ENCODE results near the gene TGM2.

The TGM2 gene

DNA sequence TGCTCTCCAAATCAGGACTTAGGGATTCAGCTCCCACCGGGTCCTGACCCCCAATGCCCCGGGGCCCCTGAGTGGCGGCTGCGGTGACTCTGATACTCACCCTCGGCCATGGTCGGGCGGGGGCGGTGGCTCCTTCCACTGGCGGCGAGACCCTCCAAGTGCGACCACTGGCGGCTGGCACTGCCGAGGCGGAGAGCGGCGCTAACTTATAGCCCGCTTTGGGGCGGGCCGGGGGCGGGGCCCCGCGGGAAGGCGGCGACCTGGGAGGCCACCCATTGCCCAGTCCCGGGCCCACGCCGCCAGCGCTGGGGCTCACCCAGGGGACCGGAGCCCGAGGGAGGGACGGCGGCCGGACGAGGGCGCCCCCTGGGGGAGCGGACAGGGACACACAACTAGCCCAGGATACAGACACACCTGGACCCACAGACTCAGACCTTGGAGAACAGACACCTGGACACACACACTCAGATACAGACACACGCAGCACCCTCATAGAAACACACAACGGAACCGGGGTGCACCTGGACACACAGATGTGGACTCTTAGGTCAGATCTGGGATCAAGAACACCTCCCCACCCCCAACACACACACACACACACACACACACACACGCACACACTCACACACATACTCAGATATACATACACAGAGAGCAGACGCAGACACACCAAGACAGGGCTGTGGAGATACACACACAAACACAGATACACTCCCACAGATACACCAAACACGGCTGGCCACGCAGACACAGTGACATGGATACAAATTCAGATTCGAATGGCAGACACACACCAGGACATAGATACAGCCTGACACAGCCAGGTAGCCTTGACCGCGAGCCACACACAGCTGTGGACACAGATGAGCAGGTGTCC lies at the start of gene TGM2:
TGM2 (minus strand) TSS at position 182 of the 877 bp plus-strand sequence; CDS start at position 110, 72 bp downstream.
- no peak for DNase-seq (ENCODE audit: low spot score)

DNA sequence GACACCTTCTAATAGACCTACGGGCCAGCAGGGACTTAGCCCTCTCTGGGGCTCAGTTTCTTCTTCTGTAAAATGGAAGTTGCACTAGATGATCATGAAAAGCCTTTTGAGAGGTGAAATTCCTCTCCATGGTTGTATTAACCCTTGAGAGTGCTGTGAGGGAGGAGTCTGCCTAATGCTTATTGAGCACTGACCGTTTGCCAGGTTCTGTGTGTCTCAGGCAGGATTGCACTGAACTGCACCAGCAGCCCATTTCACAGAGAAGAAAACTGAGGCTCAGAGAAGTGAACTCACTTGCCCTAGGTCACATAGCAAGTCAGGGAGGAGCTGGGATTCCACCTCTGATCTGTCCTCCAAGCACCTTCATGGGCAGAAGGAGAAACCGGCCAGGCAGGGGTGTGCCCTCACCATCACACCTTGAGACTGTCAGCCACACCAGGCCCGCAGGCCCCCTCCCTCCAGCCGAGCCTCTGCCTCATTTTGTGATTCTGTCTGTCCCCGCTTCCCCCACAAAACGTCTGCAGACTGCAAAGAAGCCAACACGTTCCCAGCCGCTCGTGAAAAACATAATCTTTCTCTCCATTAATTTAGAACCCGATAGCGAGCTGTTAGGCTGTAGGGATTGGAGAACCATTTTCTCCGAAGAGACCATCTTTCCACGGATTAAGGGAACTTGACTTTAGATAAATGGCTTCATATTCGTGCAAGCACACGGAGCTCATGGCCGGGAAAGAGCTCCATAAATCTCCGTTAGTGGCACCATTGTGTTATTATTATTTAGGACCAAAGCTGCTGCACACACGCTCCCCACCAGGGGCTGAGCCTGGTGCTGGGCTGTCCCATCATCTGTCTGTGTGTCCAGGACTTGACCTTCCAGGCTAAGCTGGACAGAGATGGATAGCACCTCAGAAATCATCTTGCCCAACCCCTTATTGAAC lies 49.5 kb upstream of the TGM2 start:
- no peak for DNase-seq (ENCODE audit: low spot score)

DNA sequence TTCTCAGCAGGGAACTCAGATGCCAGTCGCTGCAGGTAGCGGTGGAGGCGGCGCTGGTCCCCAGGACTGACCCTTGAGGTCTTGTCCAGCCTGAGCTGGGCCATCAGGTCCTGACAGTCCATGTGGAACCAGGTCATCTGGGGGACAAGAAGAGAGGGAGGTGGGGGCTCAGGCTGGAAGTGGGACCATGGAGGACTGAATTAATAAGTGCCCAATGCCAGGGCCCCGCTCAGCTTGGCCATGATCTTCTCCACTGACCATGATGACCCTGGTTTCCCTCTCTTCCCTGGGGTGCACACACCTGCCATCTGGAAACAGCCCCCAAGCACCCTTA lies 48.5 kb upstream of the TGM2 start:
- DNase-seq (ENCODE audit: low spot score): no peak

DNA sequence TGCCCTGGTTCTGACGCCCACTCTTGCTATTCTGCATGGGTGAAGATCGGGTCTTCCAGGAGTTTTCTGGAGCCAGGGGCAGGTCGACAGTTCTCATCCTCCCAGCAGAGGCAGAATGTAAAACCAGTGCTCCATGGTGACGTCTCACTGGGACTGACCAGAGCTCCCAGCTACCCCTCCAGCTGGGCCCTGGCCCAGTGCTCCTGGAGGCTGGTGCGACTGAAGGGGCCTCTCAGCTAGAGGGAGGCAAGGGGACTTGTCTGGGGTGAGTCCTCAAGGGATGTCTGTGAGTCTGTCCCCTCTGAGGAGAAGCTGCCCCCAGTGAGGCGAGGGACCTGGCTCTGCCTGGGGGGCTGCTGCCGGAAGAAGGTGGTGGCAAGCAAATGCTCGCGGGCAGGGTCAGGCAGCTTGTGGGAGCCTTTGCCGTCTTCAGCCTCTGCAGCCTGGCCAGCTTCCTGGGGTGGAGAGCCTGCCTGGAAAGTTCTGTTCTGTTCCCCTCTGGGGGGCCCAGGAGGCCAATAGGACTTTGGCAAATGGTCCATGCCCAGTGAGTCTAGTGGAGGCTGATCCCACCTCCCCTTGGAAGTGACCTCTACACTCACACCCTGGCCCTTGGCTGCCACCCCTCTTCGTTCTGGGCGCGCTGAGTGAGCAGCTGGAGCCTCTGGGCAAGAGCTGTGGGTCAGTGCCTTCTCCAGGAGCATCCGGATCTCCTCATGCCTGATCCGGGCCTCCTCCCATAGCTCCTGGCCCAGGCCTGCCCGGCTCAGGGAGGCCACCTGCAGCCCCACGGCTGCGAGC lies 47.9 kb upstream of the TGM2 start:
- no peak for DNase-seq (ENCODE audit: low spot score)

DNA sequence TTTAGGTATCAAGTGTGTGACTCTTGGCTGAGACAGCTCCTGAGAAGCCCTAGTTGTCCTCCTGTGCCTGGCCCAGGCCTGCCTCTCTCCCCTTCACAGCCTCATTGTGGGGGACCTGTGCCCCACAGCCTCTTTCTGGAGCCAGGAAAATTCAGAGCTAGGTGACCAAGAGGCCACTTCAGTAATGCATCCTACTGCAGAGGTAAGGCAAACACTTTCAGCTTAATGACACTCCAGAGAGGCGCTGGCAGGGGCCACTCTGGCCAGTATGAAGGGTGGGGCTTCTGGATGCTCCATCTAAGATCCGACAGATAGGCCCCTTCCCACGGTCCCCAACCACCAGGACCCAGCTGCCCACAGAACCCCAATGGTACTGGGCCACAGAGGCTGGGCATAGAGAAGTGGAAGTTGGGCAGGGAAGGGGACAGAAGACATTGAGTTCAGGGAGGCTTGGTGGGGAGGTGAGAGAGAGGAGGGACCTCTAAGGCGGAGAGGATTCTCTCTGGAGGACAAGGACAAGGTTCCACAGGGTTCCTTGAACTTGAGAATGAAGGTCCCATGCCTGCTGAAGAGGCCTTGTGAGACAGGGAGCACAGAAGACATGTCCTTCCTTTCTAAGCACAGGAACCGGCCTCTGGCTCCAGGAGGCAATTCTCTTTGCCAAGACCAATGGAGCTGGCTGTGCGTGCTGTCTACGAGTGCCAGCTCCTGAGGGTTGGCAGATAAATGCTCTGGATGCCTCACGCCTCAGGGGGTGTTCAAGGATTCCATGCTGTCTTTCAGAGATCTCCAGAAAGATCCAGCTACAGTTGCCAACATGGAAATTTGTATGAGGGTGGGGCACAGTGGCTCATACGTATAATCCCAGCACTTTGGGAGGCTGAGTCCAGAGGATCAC lies 46.4 kb upstream of the TGM2 start:
- DNase-seq (ENCODE audit: low spot score): peak; percentile 31

DNA sequence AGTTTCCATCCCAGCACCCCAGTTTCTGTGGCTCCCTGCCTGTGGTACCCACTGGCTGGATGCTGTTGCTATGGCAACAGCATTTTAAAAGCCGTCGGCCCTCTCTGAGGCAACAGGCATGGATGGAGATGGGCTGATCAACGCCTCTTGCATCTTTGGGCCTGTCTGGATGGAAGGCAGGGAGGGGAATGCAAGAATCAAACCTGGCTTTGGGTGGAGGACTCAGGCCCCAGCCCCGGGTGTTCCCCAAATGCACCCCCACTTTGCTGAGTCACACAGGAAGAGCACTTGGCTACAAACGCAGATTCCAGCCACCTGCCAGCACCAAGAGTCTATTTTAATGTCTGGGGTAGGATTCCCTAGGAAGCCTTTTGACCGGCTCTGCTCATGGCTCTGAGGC lies 45.7 kb upstream of the TGM2 start:
- no peak for DNase-seq (ENCODE audit: low spot score)

DNA sequence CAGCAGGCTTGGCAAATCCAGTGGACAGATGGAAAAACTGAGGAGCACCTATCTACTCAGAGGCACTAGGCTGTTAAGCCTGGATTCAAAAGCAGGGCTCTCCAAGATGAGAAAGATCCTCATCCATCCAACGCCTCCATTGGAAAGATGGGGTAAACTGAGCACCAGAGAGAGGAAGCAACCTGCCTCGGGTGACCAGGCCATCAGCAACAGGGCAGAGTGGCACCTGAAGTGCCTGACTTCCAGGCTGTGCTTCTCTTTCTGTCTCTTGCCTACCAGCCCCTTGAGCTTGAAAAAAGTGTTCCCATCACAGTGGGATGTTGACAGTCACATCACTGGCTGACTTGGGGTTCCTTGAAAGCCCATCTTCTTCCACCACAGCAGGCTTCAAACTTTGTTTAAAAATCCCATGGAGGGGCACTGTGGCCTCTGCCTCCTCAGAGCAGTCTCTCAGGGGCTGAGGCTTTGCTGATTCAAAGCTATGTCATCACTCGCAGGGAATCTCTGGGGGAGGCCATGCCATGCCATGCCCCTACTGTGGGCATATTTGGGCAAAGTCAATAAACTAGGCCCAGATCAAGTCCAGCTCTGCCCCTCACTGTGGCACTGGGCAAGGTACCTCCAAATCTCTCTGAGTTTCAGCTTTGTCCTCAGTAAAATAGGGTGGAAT lies 44.8 kb upstream of the TGM2 start:
- DNase-seq (ENCODE audit: low spot score): no peak

DNA sequence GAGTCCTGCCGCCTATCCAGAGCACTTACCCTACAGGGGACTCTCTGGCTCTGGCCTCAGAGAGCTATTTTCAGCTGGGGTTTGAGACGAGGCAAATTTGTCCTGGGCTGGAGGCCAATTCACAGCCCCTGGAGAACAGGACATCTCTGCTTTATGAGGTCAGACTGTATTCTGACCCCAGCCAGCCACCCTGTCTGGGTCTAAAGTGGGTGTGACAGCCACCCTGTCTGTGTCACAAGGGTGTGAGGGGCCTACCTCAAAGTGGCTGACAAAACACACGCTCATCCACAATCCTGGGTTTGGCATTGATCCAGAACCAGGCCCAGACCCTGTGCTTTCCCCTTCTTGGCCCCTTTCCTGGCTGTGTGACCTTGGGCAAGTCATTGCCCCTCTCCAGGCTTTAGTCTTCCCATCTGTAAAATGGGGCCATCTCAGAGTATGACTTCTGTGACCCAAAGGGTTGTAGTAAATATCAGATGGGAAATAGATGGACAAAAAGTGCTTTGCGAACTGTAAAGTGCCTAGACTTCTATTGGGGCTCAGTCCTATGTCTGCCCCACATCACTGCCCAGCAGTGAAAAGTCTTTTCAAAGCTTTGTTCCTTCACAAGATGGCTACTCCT lies 44.1 kb upstream of the TGM2 start:
- no peak for DNase-seq (ENCODE audit: low spot score)

DNA sequence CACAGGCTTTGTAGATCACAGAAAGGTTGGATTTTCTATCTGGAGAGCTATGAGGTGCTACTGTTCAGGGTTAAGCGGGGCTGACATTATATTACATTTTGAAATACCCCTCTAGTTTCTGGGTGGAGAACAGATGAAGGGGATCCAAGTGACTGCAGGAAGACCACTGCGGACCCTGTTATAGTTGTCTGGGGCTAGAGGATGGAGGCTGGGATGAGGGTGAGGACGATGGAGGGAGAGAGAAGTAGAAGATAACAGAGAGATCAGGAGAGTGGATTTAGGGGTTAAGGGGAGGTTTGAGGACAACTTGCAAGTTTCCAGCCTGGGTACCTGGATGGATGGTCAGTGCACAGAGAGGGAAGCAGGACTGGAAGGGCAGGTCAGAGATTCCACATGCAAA lies 43.5 kb upstream of the TGM2 start:
- DNase-seq (ENCODE audit: low spot score): no peak

DNA sequence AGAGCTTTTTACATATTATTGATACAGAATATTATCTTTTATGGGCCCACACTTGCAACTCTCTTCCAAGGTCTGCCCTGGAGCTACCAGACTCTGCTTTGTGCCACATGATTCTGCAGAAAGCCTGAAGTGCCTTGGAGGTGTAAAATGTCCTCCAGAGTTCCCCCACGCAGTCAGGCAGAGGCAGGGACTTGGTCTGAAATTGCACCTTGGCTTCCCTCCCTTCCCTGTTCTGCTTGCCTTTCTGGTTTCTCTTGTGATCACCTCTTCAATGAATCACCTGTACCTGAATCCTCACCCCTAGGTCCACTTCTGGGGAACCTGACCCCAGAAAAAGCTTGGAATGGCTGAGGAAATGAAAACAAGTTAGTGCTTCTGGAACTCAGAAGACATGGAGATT lies 43.0 kb upstream of the TGM2 start:
- DNase-seq (ENCODE audit: low spot score): no peak

DNA sequence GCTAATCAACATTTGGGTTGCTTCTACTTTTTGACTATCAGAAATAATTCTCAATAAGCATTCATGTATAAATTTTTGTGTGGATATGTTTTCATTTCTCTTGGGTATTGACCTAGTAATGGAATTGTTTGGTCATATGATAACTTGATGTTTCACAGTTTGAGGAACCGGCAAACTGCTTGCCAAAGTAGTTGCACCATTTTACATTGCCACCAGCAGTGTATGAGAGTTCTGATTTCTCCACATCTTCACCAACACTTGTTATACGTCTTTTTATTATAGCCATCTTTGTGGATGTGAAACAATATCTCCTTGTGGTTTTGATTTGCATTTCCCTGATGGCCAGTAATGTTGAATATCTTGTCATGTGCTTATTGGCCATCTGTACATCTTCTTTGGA lies 42.6 kb upstream of the TGM2 start:
- no peak for DNase-seq (ENCODE audit: low spot score)

DNA sequence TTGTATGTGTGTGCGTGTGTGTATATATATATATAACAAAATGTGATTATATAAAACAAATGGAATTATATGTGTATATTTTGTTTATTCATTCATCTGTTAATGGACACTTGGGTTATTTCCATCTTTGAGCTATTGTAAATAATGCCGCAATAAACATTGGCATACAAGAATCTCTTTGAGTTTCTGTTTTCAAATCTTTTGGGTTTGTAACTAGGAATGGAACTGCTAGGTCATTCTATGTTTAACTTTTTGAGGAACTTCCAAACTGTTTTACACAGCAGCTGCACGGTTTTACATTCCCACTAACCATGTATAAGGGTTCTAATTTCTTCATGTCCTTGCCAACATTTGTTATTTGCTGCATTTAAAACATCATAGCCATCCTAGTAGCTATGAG lies 39.9 kb upstream of the TGM2 start:
- DNase-seq (ENCODE audit: low spot score): no peak

DNA sequence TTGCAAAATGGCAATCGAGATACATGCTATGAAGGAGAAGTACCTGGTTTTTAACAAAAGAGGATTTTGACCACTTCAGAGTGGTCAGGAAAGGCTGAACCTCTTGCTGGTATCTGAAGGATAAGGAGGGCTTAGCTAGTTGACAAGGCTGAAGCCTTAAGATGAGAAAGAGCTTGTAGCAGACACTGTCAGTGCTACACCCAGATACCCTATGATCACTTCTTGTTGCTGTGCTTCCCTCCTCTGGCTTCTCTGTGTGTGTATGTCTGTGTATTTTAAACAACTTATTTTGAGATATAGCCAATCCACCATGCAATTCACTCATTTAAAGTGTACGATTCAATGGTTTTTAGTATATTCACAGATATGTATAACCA lies 38.9 kb upstream of the TGM2 start:
- no peak for DNase-seq (ENCODE audit: low spot score)

DNA sequence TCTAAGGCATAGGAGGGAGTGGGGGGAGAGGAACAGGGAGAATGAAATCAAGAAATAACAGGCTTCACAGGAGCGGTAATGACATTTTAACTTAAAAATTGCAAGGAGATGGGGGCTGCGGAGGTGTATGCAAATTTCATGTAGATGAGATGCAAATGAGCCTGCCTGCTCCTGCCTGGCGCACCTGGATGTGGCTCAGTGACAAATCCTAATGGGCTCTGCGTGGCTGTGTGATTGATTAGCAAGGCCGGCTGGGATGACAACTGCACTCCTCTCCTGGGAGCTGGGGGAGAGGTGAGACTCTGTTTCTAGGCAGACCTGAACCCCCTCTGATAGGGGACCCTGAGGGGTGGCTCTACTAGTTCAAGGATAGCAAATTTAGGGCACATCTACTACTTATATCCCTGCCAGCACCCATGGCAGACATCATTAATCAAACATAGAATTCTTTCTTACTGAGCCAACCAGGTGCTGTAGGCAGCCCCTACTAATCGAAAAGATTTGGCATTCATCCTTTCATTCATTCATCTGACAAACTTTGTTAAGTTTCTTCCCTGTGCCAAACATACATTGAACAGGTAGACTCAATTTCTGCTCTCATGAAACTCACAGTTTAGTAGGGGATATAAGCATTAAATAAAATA lies 38.4 kb upstream of the TGM2 start:
- no peak for DNase-seq (ENCODE audit: low spot score)

DNA sequence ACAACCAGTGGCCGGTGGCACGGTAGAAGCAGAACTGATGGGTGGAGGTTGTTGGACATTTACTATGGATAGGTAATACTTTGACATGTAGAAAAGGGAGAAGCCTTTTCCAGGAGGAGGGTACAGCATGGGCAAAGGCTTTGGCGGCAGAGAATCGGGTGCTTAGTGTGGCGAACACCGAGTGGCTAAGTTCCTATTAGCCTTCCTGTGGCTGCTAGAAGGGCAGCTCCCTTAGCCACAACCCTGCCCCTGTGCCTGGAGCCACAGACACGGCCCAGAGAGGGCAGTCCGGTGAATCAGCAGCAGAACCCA lies 37.9 kb upstream of the TGM2 start:
- no peak for DNase-seq (ENCODE audit: low spot score)

DNA sequence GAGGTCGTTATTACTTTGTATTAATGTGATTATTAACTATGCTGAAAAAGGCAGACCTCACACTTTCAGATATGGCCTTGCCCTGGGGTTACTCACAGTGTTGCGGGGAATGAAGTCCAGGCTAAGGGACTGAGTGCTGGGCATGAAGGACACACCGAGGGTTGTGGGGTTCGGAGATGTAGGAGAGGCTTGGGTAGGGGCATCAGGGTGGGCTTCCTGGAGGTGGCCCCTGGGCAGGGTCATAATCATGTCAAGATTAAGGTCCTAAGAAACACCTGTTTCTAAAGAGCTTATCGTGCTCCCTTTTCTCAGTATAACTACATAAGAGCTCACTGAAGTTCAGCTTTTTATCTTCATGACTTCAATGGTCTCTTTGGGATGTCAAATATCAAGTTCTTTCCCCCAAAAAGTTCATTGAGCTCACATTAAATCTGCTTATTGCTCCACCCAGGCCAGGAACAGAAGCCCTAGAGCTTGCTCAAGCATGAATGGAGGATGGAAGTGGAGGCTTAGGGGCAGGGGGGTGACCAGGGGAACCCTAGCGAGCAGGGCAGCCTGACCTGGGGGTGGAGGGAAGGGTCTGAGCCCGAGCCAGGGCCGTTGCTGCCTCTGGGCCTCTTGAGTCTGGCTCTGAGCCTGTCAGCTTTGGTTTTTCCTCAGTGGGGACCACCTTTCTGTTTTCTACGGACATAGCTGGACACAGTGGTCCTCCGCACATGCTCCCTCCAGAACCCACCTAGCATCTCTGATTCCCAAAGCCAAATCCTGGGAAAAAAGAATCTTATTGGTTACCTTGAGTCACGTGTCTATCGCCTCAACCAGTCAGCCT lies 37.3 kb upstream of the TGM2 start:
- no peak for DNase-seq (ENCODE audit: low spot score)

DNA sequence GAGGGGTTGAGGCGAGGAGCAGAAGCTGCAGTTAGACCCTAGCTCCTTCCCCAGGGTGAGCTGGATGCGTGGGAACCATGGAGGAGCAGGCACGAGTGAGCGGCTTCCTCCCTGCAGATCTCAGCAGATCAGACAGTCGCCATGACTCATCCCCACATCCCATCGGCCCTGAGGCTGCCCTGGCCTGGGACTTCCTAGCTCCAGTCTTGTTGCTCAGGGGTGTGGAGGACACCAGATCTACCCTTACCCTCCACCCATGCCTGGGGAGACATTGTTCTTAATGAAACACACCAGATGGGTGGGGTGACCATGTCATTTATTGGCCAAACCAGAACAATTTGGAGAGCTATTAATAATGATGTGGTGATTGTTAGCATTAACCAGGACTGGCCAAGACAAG lies 36.3 kb upstream of the TGM2 start:
- no peak for DNase-seq (ENCODE audit: low spot score)

DNA sequence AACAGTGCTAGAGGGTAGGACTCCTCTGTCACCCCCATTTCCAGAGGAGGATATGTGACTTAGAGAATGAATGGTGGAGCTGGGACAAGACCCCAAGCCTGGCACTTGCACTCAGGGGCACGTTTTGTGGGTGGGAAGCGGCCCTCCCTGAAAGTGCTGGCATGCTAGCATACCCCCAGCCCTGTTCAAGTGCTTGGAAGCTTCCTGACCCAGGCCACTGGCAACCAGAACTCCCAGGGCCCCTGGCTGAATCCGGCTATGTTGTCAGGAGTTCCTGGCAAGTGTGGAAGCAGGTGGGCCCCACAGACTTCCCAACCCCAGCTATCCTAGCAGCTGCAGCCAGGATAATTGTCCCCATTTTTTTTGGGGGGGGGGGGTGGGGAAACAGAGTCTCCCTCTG lies 35.6 kb upstream of the TGM2 start:
- no peak for DNase-seq (ENCODE audit: low spot score)

Measured in pons (tissue), 1 donor.